HepG2 (cell line): ENCODE measurements around the gene KLF7. TPM values are rescaled to one million over a fixed set of nuclear protein-coding genes. Genes with fewer than 3 reads are reported as not detected.

Experiments used
- CSRNP2 ChIP-seq: sonication (generic); formaldehyde crosslinking; conservative IDR thresholded peaks from 2 replicates; pipeline ENCODE4 v1.8.0; 2022; ENCODE audit warnings: low read depth, missing genetic modification reagents
- HHEX ChIP-seq: IDR thresholded peaks from 2 replicates; pipeline ENCODE4 v1.6.1; 2016; ENCODE audit warnings: control low read depth
- HNRNPK ChIP-seq: fragments of 200-400 bp; formaldehyde crosslinking; IDR thresholded peaks from 2 replicates; pipeline ENCODE4 v1.6.1; 2018; ENCODE audit warnings: low read length, low read depth, moderate library complexity, mild to moderate bottlenecking; ENCODE audit not compliant: poor library complexity, severe bottlenecking
- MBD4 ChIP-seq: IDR thresholded peaks from 2 replicates; pipeline ENCODE4 v1.6.1; 2012; ENCODE audit warnings: low read length, inconsistent platforms, borderline replicate concordance
- MEIS2 ChIP-seq: sonication (generic); formaldehyde crosslinking; IDR thresholded peaks from 2 replicates; pipeline ENCODE4 v1.9.0; 2021; ENCODE audit warnings: mild to moderate bottlenecking, missing genetic modification reagents
- PBX3 ChIP-seq: sonication (generic); formaldehyde crosslinking; IDR thresholded peaks from 2 replicates; pipeline ENCODE4 v1.8.1; 2023; ENCODE audit warnings: missing genetic modification reagents, inconsistent platforms, borderline replicate concordance
- SALL1 ChIP-seq: sonication (generic); formaldehyde crosslinking; IDR thresholded peaks from 2 replicates; pipeline ENCODE4 v1.8.0; 2022; ENCODE audit warnings: mild to moderate bottlenecking, missing genetic modification reagents
- SOX5 ChIP-seq: IDR thresholded peaks from 2 replicates; pipeline ENCODE4 v1.6.1; 2016; ENCODE audit warnings: borderline replicate concordance
- ZHX1 ChIP-seq: sonication (generic); formaldehyde crosslinking; IDR thresholded peaks from 2 replicates; pipeline ENCODE4 v1.8.1; 2022; ENCODE audit warnings: low read depth, mild to moderate bottlenecking, missing genetic modification reagents
- ZNF24 ChIP-seq: fragments of 450-650 bp; IDR thresholded peaks from 2 replicates; pipeline ENCODE4 v1.6.1; 2017; ENCODE audit warnings: antibody characterized with exemption, mild to moderate bottlenecking
- ZNF569 ChIP-seq: sonication (generic); formaldehyde crosslinking; IDR thresholded peaks from 2 replicates; pipeline ENCODE4 v1.5.0; 2020; ENCODE audit warnings: mild to moderate bottlenecking, missing genetic modification reagents, moderate library complexity, borderline replicate concordance
- ZNF879 ChIP-seq: sonication (generic); formaldehyde crosslinking; IDR thresholded peaks from 2 replicates; pipeline ENCODE4 v1.8.1; 2023; ENCODE audit warnings: missing genetic modification reagents
- polyA plus RNA-seq, 8 experiments: library from polyadenylated mRNA; depleted of rRNA in 3 of 8; stranded (reverse) in 7 of 8; unstranded in 1 of 8; fragments of >200 nt; fragmentation: Illumina TruSeq in 4 of 8; extraction: Trizol in 4 of 8; gene quantifications; 2 replicates each; pipeline versions ENCODE4 v1.2.1 to v1.2.3, GENCODE V29; 2011 to 2016; ENCODE audit warnings: low read depth in 4 of 8, missing spikeins in 1 of 8, mixed read lengths in 1 of 8; ENCODE audit not compliant: insufficient read depth in 1 of 8
- total RNA-seq, 5 experiments: library from RNA; depleted of rRNA; stranded (reverse); fragments of >200 nt; fragmentation: Illumina TruSeq; extraction: Trizol; gene quantifications; 2 replicates each; pipeline ENCODE4 v1.2.3, GENCODE V29; 2016; ENCODE audit warnings: low read depth in 1 of 5

KLF7 gene
- total and polyA plus RNA-seq, 2 of the 13 experiments (the other 11 are each of a cell fraction or from before 2014, with no cell fraction given), result 2.6 to 5.4 TPM

- TF ChIP-seq PBX3 (CRISPR knock-in tag) (no peak), HNRNPK (no peak), SALL1 (CRISPR knock-in tag) (no peak), HHEX (CRISPR knock-in tag) (peak; percentile 62; the same call in 1 of the 2 replicates), SOX5 (CRISPR knock-in tag) (peak; percentile 45; the same call in 1 of the 2 replicates), ZNF24 (no peak), ZNF879 (no peak), CSRNP2 (CRISPR knock-in tag) (no peak), ZNF569 (no peak), ZHX1 (CRISPR knock-in tag) (no peak), MEIS2 (CRISPR knock-in tag) (no peak), MBD4 (peak; percentile 53; the same call in 1 of the 2 replicates)
- TF ChIP-seq, all 625 proteins: peak for 16
These were observed 121.1 kb downstream of the KLF7 start (continued) for GRCh38 chr2:207044379-207045362.
